Measurements from ENCODE around the gene PLBD1.
A peak's percentile ranks its signal among the peaks of the same experiment; 100 is the strongest.

Gene PLBD1

GRCh38 chr12:14482886-14483285 is 84.8 kb downstream of the PLBD1 start:
- no peak for DNase-seq

- DNase-seq = no peak
Observed at GRCh38 chr12:14482361-14482760, 85.3 kb downstream of the PLBD1 start.

GRCh38 chr12:14481201-14481600 is 86.5 kb downstream of the PLBD1 start:
- no peak for DNase-seq

DNA sequence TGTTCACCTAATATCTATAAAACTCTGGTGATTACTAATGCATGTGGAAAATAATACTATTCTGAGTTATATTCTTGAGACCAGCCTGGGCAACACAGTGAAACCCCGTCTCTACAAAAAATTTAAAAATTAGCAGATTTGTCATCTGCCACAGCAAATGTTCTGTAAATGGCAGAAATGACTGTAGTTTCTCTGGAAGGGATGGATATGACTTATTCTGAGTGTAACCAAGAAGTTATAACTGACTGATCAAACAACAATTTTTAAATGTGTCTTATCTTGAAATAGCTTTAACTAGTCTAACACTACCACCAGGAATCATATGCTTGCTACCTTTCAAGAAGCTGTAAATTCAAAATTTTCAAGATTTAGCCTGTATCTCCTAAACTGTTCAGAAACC is 88.7 kb downstream of the PLBD1 start:
- DNase-seq = no peak

DNA sequence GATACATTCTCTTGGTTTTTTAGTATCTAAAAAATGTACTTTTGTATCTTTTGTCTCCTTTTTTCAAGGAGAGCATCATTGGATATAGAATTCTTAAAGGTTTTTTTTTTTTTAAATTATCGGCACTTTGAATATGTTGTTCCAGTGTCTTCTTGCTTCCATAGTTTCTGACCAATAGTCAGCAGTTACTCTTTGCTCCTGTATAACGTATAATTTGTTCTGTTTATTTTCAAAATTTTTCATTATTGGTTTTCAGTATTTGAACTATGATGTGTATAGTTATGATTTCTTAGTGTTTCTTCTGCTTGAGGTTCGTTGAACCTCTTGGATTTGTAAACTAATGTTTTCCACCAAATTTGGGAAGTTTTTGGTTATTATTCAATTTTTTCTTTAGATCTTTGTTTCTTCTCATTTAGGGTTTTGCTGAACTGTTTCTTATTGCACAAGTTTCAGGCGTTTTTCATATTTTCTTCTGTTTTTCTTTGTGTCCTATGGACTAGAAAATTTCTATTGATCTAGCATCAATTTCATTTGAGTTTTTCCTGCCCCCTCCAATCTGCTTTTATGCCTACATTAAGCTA is 93.9 kb downstream of the PLBD1 start:
- no peak for DNase-seq

DNA sequence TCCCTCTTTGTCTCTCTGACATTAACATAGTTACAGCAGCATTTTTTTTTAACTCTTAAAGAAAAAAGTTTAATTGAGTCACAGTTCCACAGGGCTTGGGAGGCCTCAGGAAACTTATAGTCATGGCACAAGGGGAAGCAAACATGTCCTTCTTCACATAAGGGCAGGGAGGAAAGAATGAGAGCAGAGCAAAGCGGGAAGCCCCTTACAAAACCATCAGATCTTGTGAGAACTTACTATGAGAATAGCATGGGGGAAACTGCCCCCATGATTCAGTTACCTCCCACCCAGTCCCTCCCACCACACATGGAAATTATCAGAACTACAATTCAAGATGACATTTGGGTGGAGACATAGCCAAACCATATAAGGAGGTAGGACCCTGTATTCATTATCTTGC is 96.2 kb downstream of the PLBD1 start:
- DNase-seq = no peak

DNA sequence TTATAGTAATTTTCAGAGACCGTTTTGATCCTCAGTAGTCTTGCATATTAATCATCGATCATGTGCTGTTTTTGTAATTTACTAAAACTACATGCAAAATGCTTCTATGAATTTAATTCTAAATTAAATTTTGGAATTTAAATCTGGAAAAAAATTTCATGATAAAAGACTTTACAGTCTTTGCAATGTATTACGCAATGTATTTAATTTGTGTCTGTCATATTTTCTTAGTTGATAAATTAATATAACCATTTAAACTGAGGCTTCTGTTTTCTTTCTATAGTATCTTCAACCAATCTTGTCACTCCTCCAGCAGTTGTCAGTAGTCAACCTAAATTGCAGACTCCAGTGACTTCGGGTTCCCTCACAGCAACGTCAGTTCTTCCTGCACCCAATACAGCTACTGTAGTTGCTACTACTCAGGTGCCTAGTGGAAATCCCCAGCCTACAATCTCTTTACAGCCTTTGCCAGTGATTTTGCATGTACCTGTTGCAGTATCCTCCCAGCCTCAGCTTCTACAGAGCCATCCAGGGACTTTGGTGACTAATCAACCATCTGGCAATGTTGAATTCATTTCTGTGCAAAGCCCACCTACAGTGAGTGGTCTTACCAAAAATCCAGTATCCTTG is 107.4 kb downstream of the PLBD1 start:
- no peak for DNase-seq

DNA sequence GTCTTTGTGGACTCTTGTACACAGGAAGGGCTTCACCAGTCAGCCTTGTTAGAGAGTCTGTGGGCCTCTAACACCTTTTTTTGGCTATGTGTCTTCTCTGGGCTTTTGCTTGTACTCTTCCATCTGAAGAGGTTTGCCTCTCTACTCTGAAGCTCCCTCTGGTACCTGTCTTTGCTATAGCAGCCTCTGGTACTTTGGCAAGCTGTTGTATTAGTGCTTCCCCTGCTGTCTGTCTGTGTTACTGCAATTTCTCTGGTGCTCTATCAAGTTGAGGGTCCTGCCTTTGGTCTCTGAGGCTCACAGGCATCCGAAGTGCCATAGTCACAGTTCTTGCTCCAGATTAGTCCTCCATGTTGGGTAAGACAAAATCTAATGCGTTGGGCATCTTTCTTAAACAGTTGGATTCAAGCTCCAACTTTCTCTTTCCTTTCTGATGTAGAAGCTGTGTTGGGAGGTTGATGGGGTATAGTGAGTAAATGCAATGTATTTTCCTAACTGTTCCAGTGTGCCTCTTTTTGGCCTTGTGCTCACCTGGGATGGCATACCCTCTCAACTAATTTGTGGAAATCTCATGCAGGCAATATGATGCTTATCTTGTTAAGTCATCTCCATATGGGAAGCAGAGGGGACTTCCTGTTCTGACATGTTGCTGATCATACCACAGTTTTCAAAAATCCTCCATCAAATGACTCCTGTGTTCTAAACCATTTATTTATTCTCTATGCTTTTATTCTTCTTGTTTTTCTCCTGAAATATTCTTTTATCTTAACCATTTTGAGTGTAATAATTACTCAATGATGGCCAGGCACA is 113.4 kb downstream of the PLBD1 start:
- DNase-seq = peak; percentile 59
